Sigmoid colon (tissue), 7 donors: ENCODE results near the gene DHPS. TPM values are rescaled to one million over a fixed set of nuclear protein-coding genes. Genes with fewer than 3 reads are reported as not detected.
"Not testable (repeated sequence)": the region's sequence is repeated elsewhere in the genome, so short reads cannot be mapped to it uniquely, and the experiment has no call there.

Experiments
- DNase-seq: peaks from one replicate; pipeline ENCODE4 v3.0.0-alpha.2; 2019
- H3K27ac ChIP-seq, 4 donors: fragments of 200-600 bp; sonication (generic); one replicate each; pipeline ENCODE4 v1.5.1; 2016 to 2019; ENCODE audit warnings: mild to moderate bottlenecking in 1 of 4
- H3K27me3 ChIP-seq, 3 donors: fragments of 200-600 bp; sonication (generic); one replicate each; pipeline ENCODE4 v1.5.1; 2019; ENCODE audit warnings: mild to moderate bottlenecking in 1 of 3
- H3K36me3 ChIP-seq, 4 donors: fragments of 200-600 bp; sonication (generic); one replicate each; pipeline ENCODE4 v1.5.1; 2016 to 2019
- H3K4me1 ChIP-seq, 4 donors: fragments of 200-600 bp; sonication (generic); one replicate each; pipeline ENCODE4 v1.5.1; 2017 to 2019
- H3K4me3 ChIP-seq, 4 donors: fragments of 200-600 bp; sonication (generic); one replicate each; pipeline ENCODE4 v1.5.1; 2017 to 2019; ENCODE audit warnings: mild to moderate bottlenecking in 2 of 4, moderate library complexity in 1 of 4
- H3K9me3 ChIP-seq, 4 donors: fragments of 200-600 bp in 3 of 4; sonication (generic) in 3 of 4; one replicate each; pipeline versions ENCODE4 v1.5.1 to v1.6.1; 2013 to 2019
- EP300 ChIP-seq, 4 donors: sonication (generic); formaldehyde crosslinking; IDR thresholded peaks; one replicate each; pipeline ENCODE4 v1.6.1; 2017; ENCODE audit warnings: antibody characterized with exemption in 4 of 4
- POLR2A ChIP-seq, 2 donors: fragments of 450-650 bp; IDR thresholded peaks; one replicate each; pipeline ENCODE4 v1.6.1; 2016; ENCODE audit warnings: antibody characterized with exemption in 2 of 2, mild to moderate bottlenecking in 2 of 2, moderate library complexity in 2 of 2
- POLR2AphosphoS5 ChIP-seq, 4 donors: sonication (generic); formaldehyde crosslinking; IDR thresholded peaks; one replicate each; pipeline ENCODE4 v1.6.1; 2017; ENCODE audit warnings: antibody characterized with exemption in 4 of 4
- whole genome bisulfite sequencing, 2 donors: extraction: QIAGEN DNeasy Blood & Tissue Kit; methylation state at CpG; one replicate each; pipeline ENCODE4 v1.1.7; 2013; 5-methylcytosine and 5-hydroxymethylcytosine counted together
- intact Hi-C: fragments of 100-400 bp; cut with DNase I; formaldehyde crosslinking; loops from one replicate; pipeline ENCODE4 v1.15.1; 2023
- polyA plus RNA-seq, 3 donors: library from polyadenylated mRNA; stranded (reverse); fragments of 200-250 nt; gene quantifications; one replicate each; pipeline ENCODE4 v1.2.3, GENCODE V29; 2013
- total RNA-seq, 4 donors: library from RNA; depleted of rRNA; stranded (reverse); fragments of >200 nt; gene quantifications; one replicate each; pipeline ENCODE4 v1.1.0, GENCODE V29; 2016
- TF ChIP-seq, protein P1 (sequence below), 4 experiments: fragments of 450-650 bp in 3 of 4; fragments of 200-600 bp in 1 of 4; IDR thresholded peaks; one replicate each; pipeline ENCODE4 v1.5.1; 2016 to 2019; ENCODE audit warnings: antibody characterized with exemption in 4 of 4, mild to moderate bottlenecking in 3 of 4, moderate library complexity in 2 of 4
- donor health status: healthy with polysubstance abuse.
- donor health status: Bipolar disorder and iron deficiency.
- donor health status: healthy.

Gene DHPS
- total and polyA plus RNA-seq, 7 donors, result 60.3 to 160 (median 105) TPM

GRCh38 chr19:12715929-12716328 is 34.2 kb upstream of the DHPS start:
- TF ChIP-seq, protein P1, sequence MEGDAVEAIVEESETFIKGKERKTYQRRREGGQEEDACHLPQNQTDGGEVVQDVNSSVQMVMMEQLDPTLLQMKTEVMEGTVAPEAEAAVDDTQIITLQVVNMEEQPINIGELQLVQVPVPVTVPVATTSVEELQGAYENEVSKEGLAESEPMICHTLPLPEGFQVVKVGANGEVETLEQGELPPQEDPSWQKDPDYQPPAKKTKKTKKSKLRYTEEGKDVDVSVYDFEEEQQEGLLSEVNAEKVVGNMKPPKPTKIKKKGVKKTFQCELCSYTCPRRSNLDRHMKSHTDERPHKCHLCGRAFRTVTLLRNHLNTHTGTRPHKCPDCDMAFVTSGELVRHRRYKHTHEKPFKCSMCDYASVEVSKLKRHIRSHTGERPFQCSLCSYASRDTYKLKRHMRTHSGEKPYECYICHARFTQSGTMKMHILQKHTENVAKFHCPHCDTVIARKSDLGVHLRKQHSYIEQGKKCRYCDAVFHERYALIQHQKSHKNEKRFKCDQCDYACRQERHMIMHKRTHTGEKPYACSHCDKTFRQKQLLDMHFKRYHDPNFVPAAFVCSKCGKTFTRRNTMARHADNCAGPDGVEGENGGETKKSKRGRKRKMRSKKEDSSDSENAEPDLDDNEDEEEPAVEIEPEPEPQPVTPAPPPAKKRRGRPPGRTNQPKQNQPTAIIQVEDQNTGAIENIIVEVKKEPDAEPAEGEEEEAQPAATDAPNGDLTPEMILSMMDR (IDR thresholded peaks at IDR 0.05), result no peak
- TF ChIP-seq POLR2AphosphoS5 (IDR thresholded peaks at IDR 0.05) (no peak), EP300 (IDR thresholded peaks at IDR 0.05) (no peak), POLR2A (IDR thresholded peaks at IDR 0.05) (no peak)
- H3K36me3 ChIP-seq, result peaks cover 35 to 82% (median 55%) of the 10 kb centered on the region in 4 donors
- DNase-seq, result no peak
- H3K27me3 ChIP-seq, result no peaks in the 10 kb centered on the region
- H3K4me3 ChIP-seq, result no peak overlapping the region
- H3K27ac ChIP-seq, result no peak overlapping the region
- intact Hi-C loops, result no loop called here
- no peaks in the 10 kb centered on the region for H3K9me3 ChIP-seq
- peaks cover 0 to 22% (median 19%) of the 10 kb centered on the region in 4 donors for H3K4me1 ChIP-seq
- 97 to 99% methylated on average over 3 of the region's 3 CpGs for WGBS, 2 donors

DNA sequence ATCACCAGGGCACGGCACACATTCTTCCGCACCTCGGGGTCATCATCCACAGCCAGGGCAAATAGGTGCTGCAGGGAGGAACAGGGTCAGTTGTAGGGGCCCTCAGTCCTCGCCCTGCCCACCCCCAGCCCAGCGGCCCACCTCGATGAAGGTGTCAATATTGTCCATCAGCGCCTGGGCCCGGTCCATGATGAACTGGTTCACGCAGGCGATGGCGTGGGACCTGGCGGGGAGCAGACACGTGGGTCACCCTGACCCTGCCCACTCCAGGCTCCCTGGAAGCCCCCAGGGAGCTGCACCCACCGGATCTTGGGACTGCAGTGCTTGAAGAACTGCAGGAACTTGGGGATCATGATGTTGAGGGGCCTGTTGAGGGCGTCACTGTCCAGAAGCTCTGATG is 33.4 kb upstream of the DHPS start:
- Histone ChIP-seq H3K27ac (no peak overlapping the region), H3K36me3 (peaks cover 43 to 90% (median 64%) of the 10 kb centered on the region in 4 donors)
- intact Hi-C loops, result no loop called here

DNA sequence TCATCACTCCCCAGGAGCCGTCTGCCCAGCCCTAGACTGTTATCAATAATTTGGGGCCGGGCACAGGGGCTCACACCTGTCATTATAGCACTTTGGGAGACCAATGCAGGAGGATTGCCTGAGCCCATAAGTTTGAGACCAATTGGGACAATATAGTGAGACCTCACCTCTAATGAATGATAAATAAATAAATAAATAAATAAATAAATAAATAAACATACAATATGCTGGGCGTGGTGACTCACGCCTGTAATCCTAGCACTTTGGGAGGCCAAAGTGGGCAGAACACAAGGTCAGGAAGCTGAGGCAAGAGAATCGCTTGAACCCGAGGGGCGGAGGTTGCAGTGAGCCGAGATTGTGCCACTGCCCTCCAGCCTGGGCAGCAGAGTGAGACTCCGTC is 31.6 kb upstream of the DHPS start:
- intact Hi-C loops, H3K27ac ChIP-seq, H3K9me3 ChIP-seq, H3K27me3 ChIP-seq, DNase-seq, H3K4me1 ChIP-seq, H3K4me3 ChIP-seq: not testable (repeated sequence)
- H3K36me3 ChIP-seq, result peaks cover 54 to 98% (median 71%) of the 10 kb centered on the region in 4 donors
- 93 to 95% methylated on average over 9 of the region's 9 CpGs for WGBS, 2 donors

More for the DNA sequence above, 33.4 kb upstream of the DHPS start:
- Histone ChIP-seq H3K9me3 (no peaks in the 10 kb centered on the region), H3K4me3 (no peak overlapping the region), H3K4me1 (peaks cover 0 to 13% (median 11%) of the 10 kb centered on the region in 4 donors), H3K27me3 (no peaks in the 10 kb centered on the region)
- TF ChIP-seq, protein P1 (IDR thresholded peaks at IDR 0.05), result no peak
- TF ChIP-seq POLR2AphosphoS5 (IDR thresholded peaks at IDR 0.05) (no peak), POLR2A (IDR thresholded peaks at IDR 0.05) (no peak), EP300 (IDR thresholded peaks at IDR 0.05) (no peak)
- WGBS, 2 donors, result 95 to 96% methylated on average over 15 of the region's 15 CpGs
- no peak for DNase-seq

- DNase-seq, H3K4me3 ChIP-seq, H3K27ac ChIP-seq, H3K9me3 ChIP-seq, H3K27me3 ChIP-seq, H3K4me1 ChIP-seq, intact Hi-C loops: not testable (repeated sequence)
- TF ChIP-seq, protein P1 (IDR thresholded peaks at IDR 0.05), result peak in 3 of 4 experiments; percentile 32 to 35 (median 33)
- WGBS, 2 donors, result 47 to 66% methylated on average over 12 of the region's 14 CpGs
- H3K36me3 ChIP-seq, result peaks cover 54 to 98% (median 72%) of the 10 kb centered on the region in 4 donors
Observed at GRCh38 chr19:12712077-12712476, 30.4 kb upstream of the DHPS start.

DNA sequence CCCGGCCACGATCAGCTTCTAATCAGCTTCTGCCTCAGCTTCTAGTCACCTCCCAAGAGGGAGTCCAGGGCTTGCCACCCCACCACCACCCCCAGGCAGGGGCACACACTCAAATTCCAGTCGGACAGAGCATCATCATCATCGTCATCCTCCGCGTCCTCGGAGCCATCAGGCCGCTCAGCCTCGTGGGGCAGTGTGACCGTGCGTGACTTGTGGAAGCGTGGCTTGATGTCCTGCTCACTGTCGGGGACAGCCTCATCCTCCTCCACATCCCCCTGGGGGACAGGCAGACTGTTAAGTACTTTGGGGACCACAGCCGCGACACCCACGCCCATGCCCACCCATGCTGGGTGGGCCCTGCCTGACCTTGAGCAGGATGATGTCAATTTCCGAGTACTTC is 29.5 kb upstream of the DHPS start:
- intact Hi-C loops, result no loop called here
- Histone ChIP-seq H3K27ac (no peak overlapping the region), H3K9me3 (no peaks in the 10 kb centered on the region), H3K4me1 (no peaks in the 10 kb centered on the region), H3K4me3 (no peak overlapping the region), H3K27me3 (no peaks in the 10 kb centered on the region), H3K36me3 (peaks cover 63 to 98% (median 76%) of the 10 kb centered on the region in 4 donors)
- no peak for TF ChIP-seq POLR2AphosphoS5 (IDR thresholded peaks at IDR 0.05)
- TF ChIP-seq EP300 (IDR thresholded peaks at IDR 0.05), result no peak
- TF ChIP-seq, protein P1 (IDR thresholded peaks at IDR 0.05), result no peak
- TF ChIP-seq POLR2A (IDR thresholded peaks at IDR 0.05), result no peak
- WGBS, 2 donors, result 95 to 96% methylated on average over 17 of the region's 17 CpGs
- no peak for DNase-seq
